HG03354 (cell line): ENCODE data around the gene LAMA2.

ENCODE experiments used
- ATAC-seq: cut with Tn5 transposase; IDR thresholded peaks from one replicate; pipeline ENCODE4 v1.9.1; 2021; ENCODE audit warnings: mild to moderate bottlenecking; ENCODE audit not compliant: unreplicated experiment, poor library complexity, severe bottlenecking

The LAMA2 gene

DNA sequence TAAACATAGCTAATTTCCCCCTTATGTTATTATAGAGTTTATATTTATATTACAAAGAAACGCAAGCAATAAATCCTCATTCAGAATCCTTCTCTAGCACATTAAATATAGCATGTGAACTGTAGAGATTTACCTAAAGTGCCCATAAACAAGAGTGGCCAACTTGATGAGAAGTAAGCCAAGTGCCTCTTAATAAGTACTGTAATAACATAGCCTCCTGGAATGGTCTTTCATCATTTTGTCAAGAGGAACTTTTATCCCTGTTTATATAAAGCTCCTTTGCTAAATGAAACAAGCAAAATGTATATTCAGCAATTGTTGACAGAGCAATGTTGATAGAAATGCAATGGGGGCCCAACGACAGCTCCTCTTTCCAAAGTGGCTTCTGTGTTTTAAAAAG is 632.1 kb downstream of the LAMA2 start:
- no peak for ATAC-seq

DNA sequence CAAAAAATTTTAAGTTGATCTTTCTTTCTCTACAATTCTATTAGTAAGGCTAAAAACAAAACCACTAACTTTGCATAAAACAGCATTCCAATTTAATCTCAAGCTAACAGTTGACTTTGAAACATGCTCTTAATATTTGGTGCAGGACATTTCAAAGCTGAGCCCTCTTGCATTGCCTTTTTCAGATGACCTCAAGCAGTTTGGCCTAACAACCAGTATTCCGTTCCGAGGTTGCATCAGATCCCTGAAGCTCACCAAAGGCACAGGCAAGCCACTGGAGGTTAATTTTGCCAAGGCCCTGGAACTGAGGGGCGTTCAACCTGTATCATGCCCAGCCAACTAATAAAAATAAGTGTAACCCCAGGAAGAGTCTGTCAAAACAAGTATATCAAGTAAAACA is 633.1 kb downstream of the LAMA2 start:
- ATAC-seq: no peak

DNA sequence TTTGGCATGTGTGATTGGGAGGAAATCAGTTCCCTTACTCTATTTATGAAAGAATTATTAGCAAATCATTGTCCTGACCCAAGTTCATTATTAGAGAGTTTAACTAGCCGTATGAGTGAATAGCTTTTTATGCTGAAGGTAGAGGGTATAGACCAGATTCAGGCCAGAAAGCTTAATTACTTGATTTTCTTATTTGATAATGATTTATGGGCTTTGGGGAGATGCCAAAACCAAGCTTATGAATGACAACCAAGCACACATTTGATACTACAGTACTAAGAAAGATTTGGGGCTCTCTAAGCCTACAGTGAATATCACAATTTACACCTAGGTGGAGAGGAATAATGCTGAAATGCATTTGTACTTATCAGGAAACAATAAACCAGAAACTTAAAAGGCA is 633.8 kb downstream of the LAMA2 start:
- no peak for ATAC-seq

DNA sequence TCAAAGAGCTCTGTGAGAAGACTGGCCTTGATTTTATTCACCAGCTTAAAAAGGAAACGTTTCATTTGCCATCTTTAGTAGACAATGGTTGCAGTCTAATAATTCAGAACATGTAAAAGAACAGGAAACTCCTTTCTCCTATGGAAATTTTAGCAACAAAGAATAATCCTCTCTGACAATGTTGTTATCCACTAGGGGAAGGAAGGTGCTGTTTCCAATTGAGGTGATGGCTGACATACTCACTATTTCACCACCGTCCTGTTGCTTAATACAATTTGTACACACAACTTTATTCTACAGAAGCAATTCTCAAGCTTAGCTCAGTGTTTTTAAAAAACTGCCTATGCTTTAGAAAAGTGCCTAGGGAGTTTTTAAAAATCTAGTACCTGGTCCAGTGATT is 634.4 kb downstream of the LAMA2 start:
- no peak for ATAC-seq

DNA sequence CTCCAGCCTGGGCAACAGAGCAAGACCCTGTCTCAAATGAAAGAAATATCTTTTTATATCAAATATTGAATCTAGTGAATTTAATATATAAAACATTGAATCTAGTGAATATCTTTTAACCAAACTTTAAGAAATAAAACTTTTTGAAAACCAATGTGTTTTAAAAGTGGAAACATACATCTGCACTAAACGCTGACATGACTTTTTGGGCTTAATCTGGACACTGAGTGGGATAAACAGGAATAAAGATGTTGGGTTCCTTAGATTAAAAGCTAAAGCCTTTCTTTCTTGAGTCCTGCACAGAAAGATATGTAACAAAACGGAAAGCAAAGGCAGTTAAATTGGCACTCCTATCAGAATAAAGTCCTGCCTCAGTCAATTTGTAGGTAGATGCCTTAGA is 636.8 kb downstream of the LAMA2 start:
- no peak for ATAC-seq

DNA sequence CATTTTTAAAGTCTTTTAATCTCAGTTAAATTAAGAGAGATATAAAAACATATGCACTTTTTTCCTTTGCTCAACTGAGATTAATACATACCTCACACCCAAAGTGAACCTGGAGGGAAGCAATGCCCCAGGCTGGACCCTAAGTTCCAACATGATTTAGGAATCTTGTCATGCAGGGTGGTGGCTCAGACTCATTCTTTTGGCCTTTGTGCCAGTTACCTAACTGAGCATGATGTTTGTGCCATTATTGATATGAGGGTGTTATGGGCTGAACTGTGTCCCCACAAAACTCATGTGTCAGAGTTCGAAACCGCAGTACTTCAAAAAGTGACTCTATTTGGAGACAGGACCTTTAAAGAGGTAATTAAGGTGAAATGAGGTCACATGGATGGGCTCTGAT is 639.0 kb downstream of the LAMA2 start:
- ATAC-seq: no peak

DNA sequence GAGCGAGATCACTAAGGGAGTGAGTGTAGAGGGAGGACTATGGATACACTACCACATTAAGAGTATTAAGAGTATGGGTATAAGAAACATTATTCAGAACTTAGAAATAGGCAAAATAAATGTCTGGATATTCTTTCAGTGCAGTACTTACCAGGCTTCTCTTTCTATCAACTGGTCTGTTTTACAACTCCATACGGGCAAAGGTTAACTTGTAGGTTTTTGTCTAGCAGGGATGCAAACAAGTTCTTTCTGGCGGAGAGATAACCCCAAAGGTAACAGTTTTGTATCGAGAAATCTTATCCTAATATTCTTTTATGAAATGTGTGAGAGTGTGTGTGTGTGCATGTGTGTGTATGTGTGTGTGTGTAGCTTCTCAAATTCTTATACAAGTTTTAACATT is 640.9 kb downstream of the LAMA2 start:
- no peak for ATAC-seq

DNA sequence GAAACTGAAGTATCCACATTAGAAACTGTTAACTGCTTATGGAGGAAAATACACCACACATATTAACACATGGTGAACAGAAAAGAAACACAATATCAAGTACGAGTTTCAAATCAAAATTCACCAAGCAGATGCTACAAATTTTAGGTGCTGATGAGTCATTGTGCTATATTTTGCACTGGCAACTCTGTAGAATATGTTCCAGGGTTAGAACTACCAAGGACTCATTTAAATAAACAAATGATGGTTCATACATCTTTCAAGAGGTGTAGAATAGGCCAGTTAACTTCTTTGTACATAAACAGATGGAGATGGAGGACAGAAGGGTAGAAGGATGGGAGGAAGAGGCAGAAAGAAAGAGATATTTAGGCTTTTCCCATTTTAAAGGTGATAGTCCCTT is 642.1 kb downstream of the LAMA2 start:
- ATAC-seq: no peak

DNA sequence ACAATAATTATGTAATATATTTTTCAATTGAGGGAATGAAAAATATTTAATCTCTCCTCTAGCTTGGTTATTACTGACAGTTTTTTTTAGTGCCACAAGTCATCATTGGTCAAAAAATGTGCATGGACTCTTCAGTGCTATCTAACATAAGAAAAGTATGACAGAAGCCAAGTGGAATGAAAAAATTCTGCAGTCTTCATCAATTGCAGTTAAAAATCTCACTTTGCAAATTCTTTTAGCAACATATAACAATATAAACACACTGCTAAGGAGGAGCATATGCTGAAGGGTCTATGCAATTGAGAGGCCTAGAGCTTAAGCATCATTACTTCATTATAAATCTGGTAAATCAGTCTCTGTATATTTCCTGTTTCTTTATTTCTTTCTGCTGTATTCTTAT is 652.0 kb downstream of the LAMA2 start:
- no peak for ATAC-seq

DNA sequence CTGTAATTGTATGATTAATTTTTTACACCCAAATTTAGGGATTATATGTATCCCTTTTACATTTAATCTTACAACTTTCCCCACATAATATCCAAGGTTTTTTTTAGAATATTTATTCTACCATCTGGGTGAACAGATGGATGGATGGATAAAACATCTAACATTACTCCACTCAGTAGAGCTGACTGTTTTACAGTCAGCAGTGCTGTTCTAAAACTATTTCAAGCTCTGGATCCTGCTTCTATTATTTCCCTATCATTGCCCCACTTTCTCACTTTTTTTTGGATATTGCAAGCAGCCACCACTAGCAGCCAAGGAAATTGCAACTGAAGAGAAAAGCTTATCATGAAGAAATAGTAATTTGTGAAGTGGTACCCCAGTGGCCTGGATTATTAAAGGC is 653.3 kb downstream of the LAMA2 start:
- no peak for ATAC-seq

DNA sequence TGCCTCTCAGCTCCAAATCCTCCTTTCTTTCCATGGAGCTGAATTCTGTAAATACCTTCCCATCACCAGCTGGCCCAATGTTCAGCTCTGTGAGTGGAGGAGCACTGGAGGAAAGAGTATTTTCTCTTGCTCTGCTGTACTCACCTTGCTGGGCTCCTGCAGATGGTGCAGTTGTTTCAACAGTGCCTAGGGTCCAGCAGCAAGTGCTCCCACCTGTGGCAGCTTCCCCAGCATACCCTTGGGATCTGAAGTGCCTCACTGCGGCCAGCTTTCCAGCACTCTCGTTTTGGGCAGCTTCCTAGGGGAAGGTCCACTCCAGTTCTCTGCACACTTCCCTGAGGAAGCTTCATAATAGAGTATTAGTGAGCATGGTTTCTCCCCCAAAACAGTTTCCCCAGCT is 656.1 kb downstream of the LAMA2 start:
- no peak for ATAC-seq

DNA sequence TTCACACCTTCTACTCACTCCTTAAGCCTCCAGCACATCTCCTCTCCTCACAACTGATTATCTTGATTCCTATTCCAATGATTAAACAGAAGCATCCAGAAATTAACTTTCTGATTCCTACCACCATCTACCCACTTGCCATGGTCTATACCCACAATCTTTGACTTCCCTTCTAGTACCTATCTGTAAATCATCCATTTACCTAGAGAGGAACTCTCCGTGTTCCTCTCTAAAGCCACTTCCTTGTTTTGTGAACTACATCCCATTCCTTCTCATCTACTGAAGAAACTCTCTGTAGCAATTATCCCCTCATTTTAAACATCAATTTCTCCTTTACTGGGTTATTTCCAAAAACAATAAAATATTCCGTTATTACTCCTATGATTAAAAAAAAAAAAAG is 659.8 kb downstream of the LAMA2 start:
- ATAC-seq: no peak

DNA sequence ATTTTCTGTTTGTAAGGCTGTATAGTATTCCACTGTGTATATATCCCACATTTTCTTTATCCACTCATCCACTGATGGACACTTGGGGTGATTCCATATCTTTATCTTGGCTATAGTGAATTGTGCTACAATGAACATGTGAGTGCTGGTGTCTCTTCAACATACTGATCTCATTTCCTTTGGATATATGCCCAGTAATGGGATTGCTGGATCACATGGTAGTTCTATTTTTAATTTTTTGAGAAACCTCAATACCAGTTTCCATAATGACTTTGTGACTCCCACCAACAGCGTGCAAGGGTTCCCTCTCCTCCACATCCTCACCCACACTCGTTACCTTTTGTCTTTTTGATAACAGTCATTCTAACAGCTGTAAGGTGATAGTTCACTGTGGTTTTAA is 661.0 kb downstream of the LAMA2 start:
- ATAC-seq: no peak

DNA sequence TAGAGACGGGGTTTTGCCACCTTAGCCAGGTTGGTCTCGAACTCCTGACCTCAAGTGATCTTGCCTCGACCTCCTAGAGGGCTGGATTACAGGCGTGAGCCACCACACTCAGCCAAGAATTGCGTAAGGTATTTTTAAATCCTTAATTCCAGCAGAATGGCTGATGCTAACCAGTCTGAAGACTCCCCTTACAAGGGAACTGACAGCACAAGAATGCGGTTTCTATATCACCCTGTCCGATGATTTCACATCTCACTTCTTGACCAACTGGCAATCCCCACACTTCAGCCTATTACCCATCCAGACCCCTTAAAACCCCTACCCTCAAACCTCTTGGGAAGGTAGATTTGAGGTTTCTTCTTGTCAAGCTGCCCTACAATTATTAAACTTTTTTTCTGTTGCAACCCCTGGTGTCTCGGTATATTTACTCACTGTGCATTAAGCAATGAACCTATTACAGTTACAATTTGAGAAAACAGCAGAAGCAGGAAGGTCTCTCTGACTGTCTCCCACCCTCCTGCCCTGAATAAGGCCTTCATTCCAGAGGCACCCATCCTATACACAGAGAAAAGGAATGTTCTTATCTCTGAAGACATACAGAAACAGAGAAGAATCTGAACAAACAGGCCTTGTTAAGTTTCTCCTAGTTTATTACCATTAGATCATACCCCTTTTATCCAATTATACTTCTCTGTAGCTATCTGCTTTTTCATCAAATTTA is 662.1 kb downstream of the LAMA2 start:
- no peak for ATAC-seq

DNA sequence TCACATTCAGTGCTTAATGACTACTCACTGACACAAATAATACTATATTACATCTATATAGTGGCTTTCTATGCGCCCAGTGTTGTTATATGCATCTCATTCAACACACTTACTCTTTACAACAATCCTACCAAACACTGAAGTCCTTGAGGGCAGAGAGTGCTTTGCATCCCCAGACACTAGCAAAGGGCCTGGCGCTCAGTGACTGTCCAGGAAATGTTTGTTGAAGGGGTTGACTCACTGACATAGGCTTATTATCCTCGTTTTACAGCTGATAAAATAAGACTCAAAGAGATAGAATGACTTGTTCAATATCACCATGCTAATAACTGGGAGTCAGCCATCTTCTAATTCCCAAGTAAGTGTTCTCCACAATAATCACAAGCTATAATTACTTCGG is 663.8 kb downstream of the LAMA2 start:
- ATAC-seq: no peak

DNA sequence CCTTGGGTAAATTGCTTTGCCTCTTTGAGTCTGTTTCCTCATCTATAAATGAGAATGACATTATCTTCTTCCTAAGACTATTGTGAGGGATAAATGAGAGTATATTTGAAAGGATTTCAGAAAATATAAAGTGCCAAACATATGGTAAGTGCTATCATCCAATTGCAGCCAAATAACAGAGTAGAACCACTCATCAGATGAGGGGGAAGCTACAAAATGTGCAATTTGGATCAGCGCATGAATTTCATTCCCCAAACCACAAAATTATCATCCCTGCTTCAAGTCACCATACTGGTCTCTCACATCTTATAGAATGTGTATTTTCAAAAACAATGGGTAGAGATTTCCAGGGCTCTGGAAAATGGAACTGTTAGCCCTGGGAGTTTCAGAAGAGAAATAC is 668.5 kb downstream of the LAMA2 start:
- no peak for ATAC-seq

DNA sequence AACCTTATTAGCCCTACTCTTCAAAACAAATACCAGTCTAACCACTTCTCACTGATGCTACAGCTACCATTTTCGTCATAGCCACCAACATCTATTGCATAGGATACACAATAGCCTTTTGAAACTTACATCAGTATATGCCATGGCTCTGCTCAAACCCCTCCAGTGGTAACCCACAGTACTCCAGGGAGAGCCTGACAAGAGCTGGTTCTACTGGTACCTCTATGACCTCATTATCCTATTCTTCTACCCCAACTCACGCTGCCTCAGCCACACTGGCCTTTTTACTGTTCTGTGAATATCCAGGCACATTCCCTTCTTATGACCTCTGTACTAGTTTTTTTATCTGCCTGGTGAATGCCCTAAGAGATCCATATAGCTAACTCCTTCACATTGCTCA is 669.5 kb downstream of the LAMA2 start:
- no peak for ATAC-seq

DNA sequence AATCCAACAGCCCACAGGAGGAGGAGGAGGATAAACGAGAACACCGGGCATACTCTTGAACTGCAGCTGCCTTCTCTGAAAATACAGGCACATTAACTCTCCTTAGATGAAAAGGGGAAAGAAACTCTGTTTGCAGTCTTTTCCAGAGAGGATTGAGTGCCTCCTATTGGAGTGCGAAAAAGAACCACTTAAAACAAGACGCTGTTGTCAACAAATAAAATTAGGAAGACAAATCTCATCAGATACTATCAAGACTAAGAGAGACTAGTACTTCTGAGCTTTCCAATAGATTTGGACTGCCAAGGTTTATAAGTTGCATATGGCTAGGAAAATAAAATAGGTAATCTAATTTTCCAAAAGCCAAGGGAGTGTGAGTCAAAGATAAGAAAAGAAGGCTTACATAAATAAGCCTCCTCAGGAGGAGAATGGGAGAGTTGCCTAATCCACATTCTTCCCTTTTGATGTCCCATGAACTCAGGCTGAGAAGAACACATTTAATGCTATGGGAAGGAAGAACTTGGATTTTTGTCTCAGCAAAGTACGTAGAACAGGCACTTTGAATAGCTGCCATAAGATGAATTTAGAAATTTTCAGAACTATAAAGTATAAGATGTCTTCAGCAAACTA is 672.4 kb downstream of the LAMA2 start:
- no peak for ATAC-seq

DNA sequence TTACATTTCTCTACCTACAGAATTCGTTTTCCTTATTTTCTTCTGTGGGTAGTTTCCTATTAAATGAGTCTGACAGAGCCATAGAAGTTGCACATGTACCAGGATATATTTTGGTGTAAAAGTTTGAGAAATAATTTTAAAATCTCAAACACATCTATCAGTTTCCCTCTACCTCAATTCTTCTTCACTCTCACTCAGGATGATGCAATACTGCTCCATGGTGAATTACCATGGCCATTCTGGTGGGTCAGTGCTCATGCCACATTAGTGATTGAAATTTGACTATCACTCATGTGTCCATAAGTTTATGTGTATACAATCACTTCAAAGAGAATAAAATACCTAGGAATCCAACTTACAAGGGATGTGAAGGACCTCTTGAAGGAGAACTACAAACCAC is 675.3 kb downstream of the LAMA2 start:
- no peak for ATAC-seq

DNA sequence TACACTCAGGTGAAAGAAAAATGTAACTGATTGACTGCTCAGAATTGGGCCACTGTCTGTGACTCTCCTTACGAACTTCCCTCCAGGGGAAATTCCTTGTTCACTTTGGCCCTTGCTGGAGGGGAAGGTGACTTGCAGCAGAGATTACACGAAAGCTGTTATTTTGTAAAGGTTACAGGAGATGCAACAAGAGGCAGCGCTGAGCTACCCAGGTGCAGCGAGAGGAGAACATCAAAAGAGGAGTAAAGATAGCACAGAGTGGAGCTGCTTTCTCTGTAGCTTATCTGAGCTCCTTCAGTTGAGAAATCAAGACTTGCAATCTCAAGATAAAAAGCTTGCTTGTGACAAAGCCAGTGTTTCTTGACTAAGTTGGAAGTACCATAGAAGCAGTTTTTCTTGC is 682.4 kb downstream of the LAMA2 start:
- ATAC-seq: no peak

DNA sequence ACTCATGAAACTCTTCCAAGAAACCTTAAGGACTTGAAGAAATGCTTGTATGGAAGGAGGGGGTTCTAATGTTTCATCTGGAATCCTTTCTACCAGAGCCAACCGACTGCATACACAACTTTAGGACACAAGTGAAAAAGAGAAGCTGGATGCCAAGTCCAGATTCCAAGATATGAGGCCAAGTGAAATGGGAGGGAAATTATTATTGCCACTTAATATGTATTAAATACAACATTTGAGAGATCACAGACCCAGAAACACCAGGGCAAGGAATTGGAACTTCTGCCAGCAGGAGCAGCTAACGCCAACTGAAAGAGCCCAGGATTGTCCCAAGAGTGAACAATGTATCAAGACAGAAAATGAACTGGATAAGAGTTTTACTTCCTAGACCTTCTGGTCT is 682.9 kb downstream of the LAMA2 start:
- ATAC-seq: no peak
